GM21367 (cell line): ENCODE results near the gene ACTR3C.

Experiments
- ATAC-seq: cut with Tn5 transposase; IDR thresholded peaks from one replicate; pipeline ENCODE4 v1.9.1; 2021; ENCODE audit not compliant: unreplicated experiment

Gene ACTR3C

DNA sequence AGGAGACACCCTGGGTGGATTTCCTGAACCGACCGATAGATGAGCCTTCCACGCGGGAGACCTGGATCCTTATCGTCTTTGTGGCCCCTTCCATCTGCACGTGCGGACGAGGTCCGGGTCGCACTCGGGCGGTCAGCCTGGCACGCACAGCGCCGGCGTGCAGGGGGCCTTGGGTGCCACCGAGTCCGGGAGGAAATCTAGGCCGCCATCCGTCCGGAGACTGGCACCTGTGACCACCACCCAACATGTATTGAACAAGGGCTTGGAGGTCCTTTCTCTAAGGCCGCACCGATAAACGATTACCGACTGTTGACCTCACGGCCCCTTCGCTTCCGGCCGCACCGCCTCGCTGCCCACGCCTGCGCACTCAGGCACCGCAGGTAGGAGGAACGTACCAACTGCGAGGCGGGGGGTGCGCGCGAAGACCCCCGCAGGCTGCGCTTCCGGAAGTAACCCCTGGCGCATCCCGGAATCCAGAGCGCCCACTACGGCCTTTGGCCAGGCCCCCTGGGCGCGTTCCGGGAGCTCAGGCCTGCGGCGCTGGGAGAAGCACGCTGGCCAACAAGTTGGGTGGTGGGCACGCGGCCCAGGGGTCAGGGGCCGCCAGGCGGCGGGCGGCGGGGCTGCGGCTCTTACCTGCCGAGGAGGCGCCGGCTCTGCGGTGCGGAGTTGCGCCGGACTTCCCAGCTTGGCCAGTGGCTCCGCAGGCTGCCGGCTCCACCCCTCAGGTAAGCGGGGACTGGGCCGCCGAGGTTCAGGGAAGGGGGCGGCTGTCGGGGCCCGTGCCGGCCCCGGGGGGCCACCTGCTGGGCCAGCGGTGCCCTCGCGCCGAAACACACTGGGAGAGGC is at the start of gene ACTR3C, which contains the start of gene LRRC61:
Gene ACTR3C, minus strand, starts transcription at position 713 of the 849 bp plus-strand sequence. CDS start 28,249 bp downstream, outside the sequence.
Gene LRRC61, plus strand, starts transcription at position 523 of the 849 bp plus-strand sequence. CDS start 13,507 bp downstream, outside the sequence.
- ATAC-seq: peak; percentile 51

DNA sequence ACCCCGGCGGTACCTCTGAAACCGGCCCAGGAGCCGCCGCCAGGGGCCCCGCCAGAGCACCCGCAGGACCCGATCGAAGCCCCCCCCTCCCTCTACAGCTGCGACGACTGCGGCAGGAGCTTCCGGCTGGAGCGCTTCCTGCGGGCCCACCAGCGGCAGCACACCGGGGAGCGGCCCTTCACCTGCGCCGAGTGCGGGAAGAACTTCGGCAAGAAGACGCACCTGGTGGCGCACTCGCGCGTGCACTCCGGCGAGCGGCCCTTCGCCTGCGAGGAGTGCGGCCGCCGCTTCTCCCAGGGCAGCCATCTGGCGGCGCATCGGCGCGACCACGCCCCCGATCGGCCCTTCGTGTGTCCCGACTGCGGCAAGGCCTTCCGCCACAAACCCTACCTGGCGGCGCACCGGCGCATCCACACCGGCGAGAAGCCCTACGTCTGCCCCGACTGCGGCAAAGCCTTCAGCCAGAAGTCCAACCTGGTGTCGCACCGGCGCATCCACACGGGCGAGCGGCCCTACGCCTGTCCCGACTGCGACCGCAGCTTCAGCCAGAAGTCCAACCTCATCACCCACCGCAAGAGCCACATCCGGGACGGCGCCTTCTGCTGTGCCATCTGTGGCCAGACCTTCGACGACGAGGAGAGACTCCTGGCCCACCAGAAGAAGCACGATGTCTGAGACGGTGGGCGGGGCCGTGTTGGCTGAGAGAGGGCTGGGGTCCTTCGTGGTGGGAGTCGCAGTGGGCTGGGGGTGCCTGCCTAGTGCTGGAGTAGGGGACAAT is 49.1 kb upstream of the ACTR3C start:
- no peak for ATAC-seq

DNA sequence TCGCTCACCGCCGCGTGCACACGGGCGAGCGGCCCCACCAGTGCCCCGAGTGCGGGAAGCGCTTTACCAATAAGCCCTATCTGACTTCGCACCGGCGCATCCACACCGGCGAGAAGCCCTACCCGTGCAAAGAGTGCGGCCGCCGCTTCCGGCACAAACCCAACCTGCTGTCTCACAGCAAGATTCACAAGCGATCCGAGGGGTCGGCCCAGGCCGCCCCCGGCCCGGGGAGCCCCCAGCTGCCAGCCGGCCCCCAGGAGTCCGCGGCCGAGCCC is 48.6 kb upstream of the ACTR3C start:
- ATAC-seq: no peak

DNA sequence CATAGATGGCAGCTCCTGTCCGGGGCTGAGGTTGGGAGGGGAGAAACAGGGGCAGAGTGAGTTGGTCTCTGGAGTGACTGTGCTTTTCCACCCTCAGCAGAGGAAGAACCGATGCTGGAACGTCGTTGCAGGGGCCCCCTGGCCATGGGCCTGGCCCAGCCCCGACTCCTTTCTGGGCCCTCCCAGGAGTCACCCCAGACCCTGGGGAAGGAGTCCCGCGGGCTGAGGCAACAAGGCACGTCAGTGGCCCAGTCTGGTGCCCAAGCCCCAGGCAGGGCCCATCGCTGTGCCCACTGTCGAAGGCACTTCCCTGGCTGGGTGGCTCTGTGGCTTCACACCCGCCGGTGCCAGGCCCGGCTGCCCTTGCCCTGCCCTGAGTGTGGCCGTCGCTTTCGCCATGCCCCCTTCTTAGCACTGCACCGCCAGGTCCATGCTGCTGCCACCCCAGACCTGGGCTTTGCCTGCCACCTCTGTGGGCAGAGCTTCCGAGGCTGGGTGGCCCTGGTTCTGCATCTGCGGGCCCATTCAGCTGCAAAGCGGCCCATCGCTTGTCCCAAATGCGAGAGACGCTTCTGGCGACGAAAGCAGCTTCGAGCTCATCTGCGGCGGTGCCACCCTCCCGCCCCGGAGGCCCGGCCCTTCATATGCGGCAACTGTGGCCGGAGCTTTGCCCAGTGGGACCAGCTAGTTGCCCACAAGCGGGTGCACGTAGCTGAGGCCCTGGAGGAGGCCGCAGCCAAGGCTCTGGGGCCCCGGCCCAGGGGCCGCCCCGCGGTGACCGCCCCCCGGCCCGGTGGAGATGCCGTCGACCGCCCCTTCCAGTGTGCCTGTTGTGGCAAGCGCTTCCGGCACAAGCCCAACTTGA is 48.0 kb upstream of the ACTR3C start:
- ATAC-seq: no peak

DNA sequence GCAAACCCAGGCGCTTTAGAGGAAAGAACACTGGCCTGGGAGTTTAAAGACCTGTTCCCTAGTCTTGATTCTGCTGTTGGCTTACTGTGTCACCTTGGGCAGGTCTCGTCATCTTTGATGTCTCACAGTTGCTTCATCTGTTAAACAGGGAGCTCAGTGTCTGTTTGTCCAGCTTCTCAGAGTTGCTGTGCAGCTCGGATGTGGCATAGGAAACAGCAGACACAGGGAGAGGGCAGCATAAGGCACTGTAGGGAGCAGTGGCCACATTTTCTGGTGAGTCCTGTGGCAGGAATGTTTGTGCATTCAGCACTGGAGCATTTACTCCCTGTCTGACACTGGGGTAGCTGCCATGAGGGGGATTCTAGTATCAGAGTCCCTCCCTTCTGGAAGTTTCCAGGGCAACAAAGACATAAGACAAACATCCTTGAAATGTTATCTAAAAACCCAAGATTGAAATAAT is 47.3 kb upstream of the ACTR3C start:
- no peak for ATAC-seq

DNA sequence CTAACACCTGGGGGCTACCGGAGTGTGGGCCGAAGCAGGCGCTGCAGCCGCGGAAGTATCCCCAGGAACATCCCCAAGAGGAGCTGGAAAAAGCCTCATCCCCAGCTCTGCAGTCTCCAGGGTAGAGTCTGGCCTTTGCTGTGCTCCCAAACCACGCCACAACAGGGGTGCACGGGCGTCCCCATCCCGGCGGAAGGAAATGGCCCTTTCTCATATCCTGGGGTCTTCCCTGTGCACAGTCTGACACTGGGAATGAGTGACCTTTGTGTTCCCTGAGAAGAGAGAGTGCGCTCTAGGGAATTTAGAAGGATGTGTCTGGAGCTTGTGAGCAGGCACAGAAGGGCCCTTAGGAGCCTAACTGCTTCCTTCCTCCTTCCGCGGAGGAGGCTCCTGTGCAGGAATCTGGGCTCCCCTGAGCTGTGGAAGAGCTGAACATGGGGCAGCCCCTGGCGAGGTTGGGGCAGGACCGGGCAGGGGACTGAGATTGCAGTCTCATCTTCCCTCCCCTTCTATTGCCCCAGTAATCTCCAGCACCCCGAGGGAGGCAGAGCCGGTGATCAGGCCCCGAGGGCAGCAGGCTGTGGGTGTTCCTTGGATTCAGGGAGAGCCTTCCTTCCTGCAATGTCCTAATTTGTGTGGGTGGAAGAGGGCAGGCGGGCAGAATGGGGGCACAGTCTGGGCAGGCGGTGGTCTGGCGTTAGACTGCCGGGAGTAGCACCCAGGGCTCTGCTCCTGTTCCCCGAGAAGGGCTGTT is 46.6 kb upstream of the ACTR3C start:
- ATAC-seq: peak; percentile 1

DNA sequence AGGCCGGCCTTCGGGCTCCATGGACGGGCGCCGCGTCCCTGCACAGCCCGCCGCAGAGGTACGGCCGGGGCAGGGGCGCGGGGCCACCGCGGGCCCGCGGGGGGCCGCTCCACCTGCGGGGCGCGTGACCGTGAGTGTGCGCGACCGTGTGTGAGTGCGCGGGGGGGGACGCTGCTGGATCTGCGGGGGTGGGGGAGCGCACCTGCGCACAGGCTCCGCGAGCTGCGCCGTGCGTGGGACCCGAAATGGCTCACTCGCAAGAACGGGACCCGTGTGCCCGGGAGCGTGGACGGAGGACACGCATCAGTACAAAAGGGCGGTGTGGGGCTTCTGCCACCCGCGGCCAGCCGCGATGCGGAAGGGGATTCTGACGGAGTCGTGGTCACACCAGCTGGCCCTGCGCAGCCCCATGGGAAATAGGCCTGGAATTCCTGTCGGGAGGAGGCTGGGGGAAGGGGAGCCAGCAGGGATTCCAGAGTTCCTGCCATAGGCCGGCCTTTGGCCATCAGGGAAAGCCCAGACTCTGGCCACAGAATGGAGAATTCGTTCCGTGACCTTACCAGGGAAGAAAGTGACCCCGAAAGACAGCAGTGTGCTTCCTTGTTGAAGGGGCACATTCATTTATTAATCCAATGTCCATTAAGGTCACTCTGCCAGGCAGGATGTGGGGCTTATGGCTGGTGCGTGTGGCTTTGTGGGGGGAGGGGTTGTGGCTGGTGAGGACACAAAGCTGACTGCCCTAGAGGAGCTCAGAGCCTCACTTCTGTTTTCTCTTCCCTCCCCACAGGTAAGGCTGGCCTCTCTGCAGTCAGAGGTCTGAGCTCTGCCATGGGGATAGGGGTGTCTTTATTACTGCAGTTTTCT is 45.8 kb upstream of the ACTR3C start:
- ATAC-seq: peak; percentile 38

DNA sequence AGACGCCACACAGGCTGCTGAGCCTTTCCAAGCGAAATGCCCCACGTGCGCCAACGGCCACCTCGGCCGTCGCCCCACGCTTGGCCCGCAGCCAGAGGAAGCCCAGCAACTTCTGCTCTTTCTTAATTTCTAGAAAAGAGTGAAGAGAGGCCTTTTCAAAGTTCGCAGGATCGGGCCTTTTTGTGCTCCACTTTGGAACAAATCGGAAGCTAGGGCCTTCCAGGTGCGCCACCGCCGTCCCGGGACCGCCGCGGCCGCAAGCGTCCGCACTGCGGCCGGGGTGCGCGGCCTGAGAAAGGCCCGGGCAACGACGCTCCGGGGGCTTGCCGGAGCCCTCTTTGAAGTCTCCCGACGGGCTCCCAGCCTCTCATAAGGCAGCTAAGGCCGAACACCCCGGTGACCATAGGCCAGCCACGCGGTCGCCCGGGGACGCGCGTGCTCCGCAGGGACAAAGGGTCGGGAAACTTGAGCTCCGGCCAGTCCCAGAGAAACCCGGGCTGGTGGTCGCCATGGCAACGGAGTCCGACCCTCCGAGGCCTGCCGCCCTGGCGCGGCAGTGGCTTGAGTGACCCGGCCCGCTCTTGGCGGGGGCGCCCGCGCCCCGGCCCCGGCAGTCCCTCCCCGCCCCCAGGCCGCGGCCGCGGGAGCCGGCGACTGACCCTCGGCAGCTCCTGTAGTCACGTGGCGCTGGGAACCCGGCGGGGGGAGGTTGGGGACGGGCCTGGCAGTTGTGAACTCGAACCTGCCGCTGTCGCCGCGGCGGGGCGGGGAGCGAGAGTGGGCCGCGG is 44.9 kb upstream of the ACTR3C start, which contains the start of gene REPIN1:
Gene REPIN1, plus strand, starts transcription at position 727 of the 788 bp plus-strand sequence. CDS start 890 bp downstream, outside the sequence.
- ATAC-seq: peak; percentile 32

DNA sequence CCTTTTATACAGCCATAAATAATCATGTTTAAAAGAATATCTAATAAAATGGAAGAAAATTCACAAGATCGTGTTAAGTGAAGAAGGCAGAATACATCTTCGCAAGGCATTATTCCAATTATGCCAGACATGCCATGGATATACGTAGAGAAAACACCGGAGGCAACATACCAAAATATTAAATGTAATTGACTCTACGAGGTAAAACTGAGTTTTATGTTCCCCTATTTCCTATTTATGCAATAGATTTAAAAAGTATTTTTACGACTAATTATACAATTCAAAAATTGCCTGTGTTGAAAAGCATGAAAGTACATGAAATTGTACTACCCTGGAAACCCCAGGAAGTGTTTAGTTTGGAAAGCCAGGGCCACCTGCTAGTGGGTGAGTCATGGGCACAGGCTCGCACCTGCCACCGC is 44.3 kb upstream of the ACTR3C start:
- ATAC-seq: no peak

DNA sequence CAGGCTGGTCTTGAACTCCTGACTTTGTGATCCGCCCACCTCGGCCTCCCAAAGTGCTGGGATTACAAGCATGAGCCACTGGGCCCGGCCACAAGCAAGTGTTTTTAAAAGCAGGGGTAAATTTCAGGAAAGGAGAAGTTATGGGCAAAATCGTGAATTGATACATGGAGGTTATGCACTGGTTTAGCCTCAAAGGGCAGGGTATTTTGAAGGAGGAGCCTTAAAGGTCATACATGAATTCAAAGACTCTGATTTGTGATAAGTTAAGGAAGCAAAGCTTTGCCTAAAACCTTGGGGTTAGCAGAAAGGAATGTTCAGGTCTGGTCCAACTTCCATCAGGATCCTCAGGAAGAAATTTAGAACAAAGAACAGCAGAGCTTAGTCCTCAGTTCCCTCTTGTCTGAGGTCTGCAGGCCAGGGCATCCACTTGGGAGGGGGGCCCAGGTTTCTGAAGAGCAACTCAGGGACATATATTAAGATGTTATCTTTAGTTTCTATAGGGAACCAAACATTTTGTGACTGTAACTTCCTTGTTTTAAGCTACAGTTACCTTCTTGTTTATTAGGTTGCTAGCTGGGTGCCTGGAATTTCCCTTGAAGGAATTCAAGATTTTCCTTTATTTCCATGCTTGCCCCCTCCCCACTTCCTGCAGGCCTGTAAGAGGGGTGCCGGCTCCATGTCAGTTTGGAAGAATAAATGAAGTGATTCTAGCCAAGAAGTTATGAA is 42.5 kb upstream of the ACTR3C start:
- ATAC-seq: no peak

DNA sequence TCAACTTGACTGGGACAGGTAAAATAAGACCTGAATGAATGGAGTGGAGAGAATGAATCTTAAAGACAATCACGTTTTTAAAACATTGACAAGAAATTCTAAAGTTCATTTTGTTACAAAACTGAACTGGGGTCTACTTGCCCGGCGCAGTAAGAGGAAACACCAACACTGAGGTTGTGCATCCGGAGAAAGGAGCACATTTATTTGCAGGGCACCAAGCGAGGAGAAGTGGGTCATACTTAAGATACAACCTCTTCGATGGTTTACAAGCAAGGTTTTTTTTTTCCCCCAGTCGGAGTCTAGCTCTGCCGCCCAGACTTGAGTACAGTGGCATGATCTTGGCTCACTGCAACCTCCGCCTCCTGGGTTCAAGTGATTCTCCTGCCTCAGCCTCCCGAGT is 41.8 kb upstream of the ACTR3C start:
- no peak for ATAC-seq

DNA sequence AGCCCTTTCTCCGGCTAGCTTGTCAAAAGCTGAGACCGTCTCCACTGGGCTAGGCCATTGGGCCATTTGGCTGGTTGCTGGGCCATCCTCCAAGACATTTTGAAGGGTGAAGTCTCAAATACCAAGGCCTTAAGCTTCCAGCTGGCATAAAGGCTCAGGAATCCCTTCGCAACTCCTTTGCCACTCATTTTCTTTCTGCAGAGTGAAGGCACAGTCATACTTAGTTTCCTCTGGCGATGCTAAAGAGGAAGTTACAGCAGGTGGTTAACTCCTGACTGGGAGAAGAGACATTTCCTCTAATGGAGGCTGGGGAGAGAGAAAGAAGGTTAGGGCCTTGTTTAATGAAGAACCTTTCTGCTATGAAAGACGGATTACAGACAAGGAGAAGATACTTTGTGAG is 40.5 kb upstream of the ACTR3C start:
- no peak for ATAC-seq

DNA sequence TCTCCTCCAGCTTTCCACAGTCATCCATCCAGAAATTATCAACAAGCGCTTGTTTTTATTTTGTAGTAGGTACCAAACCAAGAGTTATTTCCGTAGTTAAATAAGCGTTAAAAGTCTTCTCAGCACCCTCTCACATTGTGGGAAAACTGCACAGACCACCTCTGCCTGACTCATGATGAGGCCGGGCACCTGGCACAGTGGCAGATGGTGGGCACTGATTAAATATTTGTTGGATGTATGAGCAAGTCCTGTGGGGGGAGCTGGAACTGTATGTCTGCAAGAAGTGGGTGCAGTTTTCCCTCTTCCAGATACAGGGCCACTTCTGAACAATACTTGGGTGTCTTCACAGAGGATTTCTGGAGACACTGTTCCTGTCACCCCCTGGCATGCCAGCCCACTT is 40.0 kb upstream of the ACTR3C start:
- ATAC-seq: no peak

DNA sequence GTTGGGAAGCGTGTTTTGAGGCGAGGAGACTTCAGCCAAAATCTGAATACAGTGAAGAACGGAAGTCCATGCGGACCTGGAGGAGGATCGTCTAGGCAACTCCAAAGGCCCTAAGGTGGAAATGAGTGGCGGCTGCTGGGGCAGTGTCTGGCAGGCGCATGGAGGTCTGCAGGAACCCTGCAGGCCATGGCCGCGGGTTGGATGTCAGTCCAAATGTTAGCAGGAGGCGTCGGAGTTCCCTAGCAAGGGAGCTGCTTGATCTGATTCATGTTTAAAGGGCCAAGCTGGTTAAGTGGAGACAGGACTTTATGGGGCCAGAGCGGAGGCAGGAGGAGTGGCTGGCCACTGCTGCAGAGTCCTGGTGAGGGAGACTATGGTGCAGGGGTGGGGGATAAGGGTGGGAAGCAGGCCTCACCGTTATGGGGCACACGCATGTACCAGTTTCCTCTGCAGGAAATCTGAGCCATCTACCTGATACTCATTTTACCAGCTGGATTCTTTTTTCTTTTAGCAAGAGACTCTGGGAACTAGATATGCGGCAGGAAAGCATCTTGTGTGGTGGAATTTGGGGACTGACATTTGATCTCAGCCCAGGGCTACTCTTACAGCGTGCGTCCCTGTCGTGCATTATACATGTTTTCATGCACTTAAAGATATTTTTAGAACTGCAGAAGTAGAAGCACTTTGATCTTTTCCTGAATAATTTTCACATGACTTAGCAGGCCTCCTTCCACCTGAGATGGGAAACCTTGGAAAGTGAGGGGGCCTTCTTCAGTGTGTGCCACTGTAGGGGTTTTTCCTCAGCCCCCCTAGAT is 38.7 kb upstream of the ACTR3C start:
- no peak for ATAC-seq

DNA sequence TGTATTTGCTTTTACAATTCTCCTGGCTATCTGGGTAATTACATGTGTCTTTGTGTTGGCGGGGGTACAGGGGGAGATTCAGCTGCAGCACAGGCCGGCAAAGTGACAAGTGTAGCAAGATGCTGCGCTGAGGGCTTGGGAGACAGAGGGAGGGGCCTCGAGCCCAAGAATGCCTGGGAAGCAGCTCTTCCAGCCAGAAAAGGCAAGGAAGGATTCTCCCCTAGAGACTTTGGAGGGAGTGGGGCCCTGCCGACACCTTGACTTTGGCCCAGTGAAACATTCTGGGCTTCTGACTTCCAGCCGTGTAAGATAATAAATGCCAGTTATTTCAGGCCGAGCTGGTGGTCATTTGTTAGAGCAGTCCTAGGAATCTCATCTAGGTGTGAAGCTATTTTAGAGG is 38.1 kb upstream of the ACTR3C start:
- no peak for ATAC-seq

DNA sequence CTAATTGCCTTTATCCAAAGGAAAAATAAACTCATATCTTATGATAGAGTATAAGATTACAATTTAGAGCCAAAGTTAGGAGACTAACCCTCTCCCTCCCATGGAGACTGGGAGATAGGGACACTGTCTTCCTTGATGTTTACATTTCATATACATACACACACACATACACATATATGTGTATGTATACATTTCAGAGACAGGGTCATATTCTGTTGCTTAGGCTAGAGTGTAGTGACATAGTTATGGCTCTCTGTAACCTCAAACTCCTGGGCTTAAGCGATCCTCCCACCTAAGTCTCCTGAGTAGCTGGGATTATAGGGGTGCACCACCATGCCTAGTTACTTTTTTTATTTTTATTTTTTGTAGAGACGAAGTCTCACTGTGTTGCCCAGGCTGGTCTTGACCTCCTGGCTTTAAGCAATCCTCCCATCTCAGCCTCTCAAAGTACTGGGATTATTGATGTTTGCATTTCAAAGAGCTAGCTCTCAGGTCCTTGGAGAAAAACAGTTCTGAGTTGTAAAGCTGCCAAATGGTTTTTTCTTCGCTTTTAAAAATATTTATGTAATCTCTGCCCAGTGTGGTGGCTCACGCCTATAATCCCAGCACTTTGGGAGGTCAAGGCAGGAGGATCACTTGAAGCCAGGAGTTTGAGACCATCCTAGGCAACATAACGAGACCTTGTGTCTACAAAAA is 37.2 kb upstream of the ACTR3C start:
- ATAC-seq: no peak
